Measurements from ENCODE around the gene PIRT. TPM values are rescaled to one million over a fixed set of nuclear protein-coding genes. Genes with fewer than 3 reads are reported as not detected.

Gene PIRT
- polyA plus RNA-seq, 1 of the 3 experiments (the other 2 are of a cell fraction), result not detected

DNA sequence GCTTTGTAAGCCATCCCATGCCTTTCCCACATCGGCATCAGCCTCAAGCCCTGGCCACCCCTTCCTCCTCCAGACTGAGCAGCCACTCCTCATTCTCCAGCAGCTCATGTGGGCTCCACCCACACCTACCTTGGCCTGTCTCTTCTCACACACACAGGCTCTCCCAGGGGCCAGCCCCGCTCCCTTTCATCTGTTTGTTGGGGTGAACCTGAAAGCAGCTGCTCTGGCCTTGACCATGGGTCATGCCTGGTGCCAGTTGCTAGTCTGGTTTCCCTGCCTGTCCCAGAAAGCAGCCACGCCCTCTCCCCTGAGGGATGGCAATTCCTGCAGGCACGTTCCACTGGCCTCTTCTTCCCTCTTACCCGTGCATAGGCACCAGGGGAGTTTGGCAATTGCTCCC, 22.6 kb downstream of the PIRT start:
- Histone ChIP-seq H3K27ac (ENCODE audit: low read depth in 2 of 2, low read length in 1 of 2) (no peak overlapping the region), H3K4me1 (ENCODE audit: control insufficient read depth in 1 of 2, insufficient read depth in 2 of 2, low read depth in 1 of 2, low read length in 1 of 2) (no peaks in the 10 kb centered on the region; a peak in 1 of 4 replicates), H4K20me1 (ENCODE audit: insufficient read depth) (no peaks in the 10 kb centered on the region), H3K9me2 (no peaks in the 10 kb centered on the region), H3K36me3 (replicated peaks in 1 of 2; ENCODE audit: control insufficient read depth in 1 of 2, insufficient read depth in 2 of 2, low read length in 1 of 2) (no peaks in the 10 kb centered on the region), H3K79me2 (ENCODE audit: insufficient read depth) (no peaks in the 10 kb centered on the region), H3K4me3 (ENCODE audit: low read depth in 2 of 2, low read length in 1 of 2) (no peak overlapping the region), H3K27me3 (ENCODE audit: insufficient read depth) (no peaks in the 10 kb centered on the region), H3K4me2 (no peak overlapping the region), H3K9ac (no peak overlapping the region), H2AFZ (ENCODE audit: low read depth) (no peak overlapping the region), H3F3A (replicated peaks; ENCODE audit: insufficient read depth) (no peaks in the 10 kb centered on the region), H3K9me3 (no peaks in the 10 kb centered on the region)
- POLR2A ChIA-PET, result no interaction called here
- CTCF ChIA-PET, result interaction anchor here (1.0 kb wide), 1 partner anchor 79 kb away, joined by 3 read pairs; no protein-coding TSS in a partner anchor
- 19% methylated on average over 5 of the region's 5 CpGs for WGBS (ENCODE audit: low lambda C conversion rate)
- no peak for DNase-seq
- TF ChIP-seq, protein P1, sequence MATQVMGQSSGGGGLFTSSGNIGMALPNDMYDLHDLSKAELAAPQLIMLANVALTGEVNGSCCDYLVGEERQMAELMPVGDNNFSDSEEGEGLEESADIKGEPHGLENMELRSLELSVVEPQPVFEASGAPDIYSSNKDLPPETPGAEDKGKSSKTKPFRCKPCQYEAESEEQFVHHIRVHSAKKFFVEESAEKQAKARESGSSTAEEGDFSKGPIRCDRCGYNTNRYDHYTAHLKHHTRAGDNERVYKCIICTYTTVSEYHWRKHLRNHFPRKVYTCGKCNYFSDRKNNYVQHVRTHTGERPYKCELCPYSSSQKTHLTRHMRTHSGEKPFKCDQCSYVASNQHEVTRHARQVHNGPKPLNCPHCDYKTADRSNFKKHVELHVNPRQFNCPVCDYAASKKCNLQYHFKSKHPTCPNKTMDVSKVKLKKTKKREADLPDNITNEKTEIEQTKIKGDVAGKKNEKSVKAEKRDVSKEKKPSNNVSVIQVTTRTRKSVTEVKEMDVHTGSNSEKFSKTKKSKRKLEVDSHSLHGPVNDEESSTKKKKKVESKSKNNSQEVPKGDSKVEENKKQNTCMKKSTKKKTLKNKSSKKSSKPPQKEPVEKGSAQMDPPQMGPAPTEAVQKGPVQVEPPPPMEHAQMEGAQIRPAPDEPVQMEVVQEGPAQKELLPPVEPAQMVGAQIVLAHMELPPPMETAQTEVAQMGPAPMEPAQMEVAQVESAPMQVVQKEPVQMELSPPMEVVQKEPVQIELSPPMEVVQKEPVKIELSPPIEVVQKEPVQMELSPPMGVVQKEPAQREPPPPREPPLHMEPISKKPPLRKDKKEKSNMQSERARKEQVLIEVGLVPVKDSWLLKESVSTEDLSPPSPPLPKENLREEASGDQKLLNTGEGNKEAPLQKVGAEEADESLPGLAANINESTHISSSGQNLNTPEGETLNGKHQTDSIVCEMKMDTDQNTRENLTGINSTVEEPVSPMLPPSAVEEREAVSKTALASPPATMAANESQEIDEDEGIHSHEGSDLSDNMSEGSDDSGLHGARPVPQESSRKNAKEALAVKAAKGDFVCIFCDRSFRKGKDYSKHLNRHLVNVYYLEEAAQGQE (IDR thresholded peaks at IDR 0.05; ENCODE audit: low read depth, low read length), result no peak
- TF ChIP-seq, protein P2, sequence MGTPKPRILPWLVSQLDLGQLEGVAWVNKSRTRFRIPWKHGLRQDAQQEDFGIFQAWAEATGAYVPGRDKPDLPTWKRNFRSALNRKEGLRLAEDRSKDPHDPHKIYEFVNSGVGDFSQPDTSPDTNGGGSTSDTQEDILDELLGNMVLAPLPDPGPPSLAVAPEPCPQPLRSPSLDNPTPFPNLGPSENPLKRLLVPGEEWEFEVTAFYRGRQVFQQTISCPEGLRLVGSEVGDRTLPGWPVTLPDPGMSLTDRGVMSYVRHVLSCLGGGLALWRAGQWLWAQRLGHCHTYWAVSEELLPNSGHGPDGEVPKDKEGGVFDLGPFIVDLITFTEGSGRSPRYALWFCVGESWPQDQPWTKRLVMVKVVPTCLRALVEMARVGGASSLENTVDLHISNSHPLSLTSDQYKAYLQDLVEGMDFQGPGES (IDR thresholded peaks at IDR 0.05; ENCODE audit: low read depth, low read length), result no peak
- no peak for TF ChIP-seq TEAD4 (IDR thresholded peaks at IDR 0.05; ENCODE audit: borderline replicate concordance, insufficient read depth)
- TF ChIP-seq, protein P3, sequence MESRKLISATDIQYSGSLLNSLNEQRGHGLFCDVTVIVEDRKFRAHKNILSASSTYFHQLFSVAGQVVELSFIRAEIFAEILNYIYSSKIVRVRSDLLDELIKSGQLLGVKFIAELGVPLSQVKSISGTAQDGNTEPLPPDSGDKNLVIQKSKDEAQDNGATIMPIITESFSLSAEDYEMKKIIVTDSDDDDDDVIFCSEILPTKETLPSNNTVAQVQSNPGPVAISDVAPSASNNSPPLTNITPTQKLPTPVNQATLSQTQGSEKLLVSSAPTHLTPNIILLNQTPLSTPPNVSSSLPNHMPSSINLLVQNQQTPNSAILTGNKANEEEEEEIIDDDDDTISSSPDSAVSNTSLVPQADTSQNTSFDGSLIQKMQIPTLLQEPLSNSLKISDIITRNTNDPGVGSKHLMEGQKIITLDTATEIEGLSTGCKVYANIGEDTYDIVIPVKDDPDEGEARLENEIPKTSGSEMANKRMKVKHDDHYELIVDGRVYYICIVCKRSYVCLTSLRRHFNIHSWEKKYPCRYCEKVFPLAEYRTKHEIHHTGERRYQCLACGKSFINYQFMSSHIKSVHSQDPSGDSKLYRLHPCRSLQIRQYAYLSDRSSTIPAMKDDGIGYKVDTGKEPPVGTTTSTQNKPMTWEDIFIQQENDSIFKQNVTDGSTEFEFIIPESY (IDR thresholded peaks at IDR 0.05; ENCODE audit: borderline replicate concordance, low read depth), result no peak
- no peak for TF ChIP-seq TAF1 (IDR thresholded peaks at IDR 0.05; ENCODE audit: borderline replicate concordance, low read depth, low read length)
- TF ChIP-seq FOXJ3 (CRISPR knock-in tag; IDR thresholded peaks at IDR 0.05), result no peak
- no peak for TF ChIP-seq FOXM1 (IDR thresholded peaks at IDR 0.05; ENCODE audit: low read depth)
- no peak for TF ChIP-seq RAD21 (IDR thresholded peaks at IDR 0.05; ENCODE audit: low read length)
- TF ChIP-seq SMC3 (IDR thresholded peaks at IDR 0.05; ENCODE audit: low read depth, low read length), result no peak
- no peak for TF ChIP-seq GATA2 (CRISPR knock-in tag; IDR thresholded peaks at IDR 0.05)
- TF ChIP-seq MXI1 (IDR thresholded peaks at IDR 0.05; ENCODE audit: low read depth, low read length), result no peak
- no peak for TF ChIP-seq POLR2AphosphoS5 (IDR thresholded peaks at IDR 0.05; ENCODE audit: low read depth, low read length)
